NCI-H748 (cell line): ENCODE results near the gene SLC2A13.

Experiments used
- DNase-seq: peaks from one replicate; lab custom pipeline; 2025; ENCODE audit not compliant: unreplicated experiment; lab: John Stamatoyannopoulos, UW

SLC2A13 gene

GRCh38 chr12:40105515-40106201 is at the start of gene SLC2A13:
TSS of gene SLC2A13 (minus strand) at chr12:40106081. CDS start at chr12:40105808, 273 bp downstream.
- peak; percentile 85 for DNase-seq

GRCh38 chr12:40154381-40154780 is 48.5 kb upstream of the SLC2A13 start:
- DNase-seq = no peak

- no peak for DNase-seq
These were observed 47.6 kb upstream of the SLC2A13 start for GRCh38 chr12:40153432-40153831.

- DNase-seq = peak; percentile 52
These were observed 47.0 kb upstream of the SLC2A13 start for GRCh38 chr12:40152783-40153383.

- DNase-seq = no peak
These were observed 43.9 kb upstream of the SLC2A13 start for GRCh38 chr12:40149673-40150260.

- DNase-seq = peak; percentile 21
These were observed 41.2 kb upstream of the SLC2A13 start for GRCh38 chr12:40146800-40147797.

GRCh38 chr12:40145896-40146295 is 40.0 kb upstream of the SLC2A13 start:
- no peak for DNase-seq

- DNase-seq = no peak
These were observed 38.1 kb upstream of the SLC2A13 start for GRCh38 chr12:40144023-40144422.

GRCh38 chr12:40142001-40142744 is 36.3 kb upstream of the SLC2A13 start:
- no peak for DNase-seq

GRCh38 chr12:40138526-40138925 is 32.6 kb upstream of the SLC2A13 start:
- DNase-seq = no peak

GRCh38 chr12:40137252-40137651 is 31.4 kb upstream of the SLC2A13 start:
- no peak for DNase-seq

- DNase-seq = no peak
These were observed 21.5 kb upstream of the SLC2A13 start for GRCh38 chr12:40127408-40127807.

- DNase-seq = no peak
These were observed 17.6 kb upstream of the SLC2A13 start for GRCh38 chr12:40123496-40123895.

GRCh38 chr12:40122842-40123241 is 17.0 kb upstream of the SLC2A13 start:
- no peak for DNase-seq

GRCh38 chr12:40117818-40118217 is 11.9 kb upstream of the SLC2A13 start:
- DNase-seq = no peak

GRCh38 chr12:40110586-40110985 is 4.7 kb upstream of the SLC2A13 start:
- no peak for DNase-seq

- DNase-seq = no peak
These were observed 2.1 kb upstream of the SLC2A13 start for GRCh38 chr12:40107803-40108620.

GRCh38 chr12:40107098-40107802 is 1.4 kb upstream of the SLC2A13 start:
- DNase-seq = peak; percentile 93

- DNase-seq = peak; percentile 52
These were observed 774 bp upstream of the SLC2A13 start for GRCh38 chr12:40106655-40107054.
